ENCODE data around the gene OR52I2.

Gene OR52I2

DNA sequence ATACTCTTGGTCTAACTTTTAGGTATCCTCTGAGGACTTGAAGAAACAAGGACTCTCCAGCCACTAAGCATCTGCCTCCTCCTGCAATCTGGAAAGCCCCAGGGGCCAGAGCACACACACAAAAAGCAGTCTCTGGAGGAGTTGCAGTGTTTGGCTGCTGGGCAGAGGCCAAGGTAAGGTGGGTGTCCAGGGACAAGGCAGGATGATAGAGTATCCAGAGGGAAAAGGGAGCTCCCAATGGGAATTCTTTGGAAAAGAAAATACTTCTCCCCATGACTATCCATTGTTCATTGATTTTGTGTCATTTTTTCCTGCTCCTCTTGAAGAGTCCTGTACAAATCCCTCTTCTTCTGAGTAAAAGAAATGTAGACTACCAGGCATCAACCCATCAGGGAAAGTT is at the start of gene OR52I2:
Gene OR52I2 (plus strand): TSS at position 301 of the 400 bp plus-strand sequence.
- DNase-seq (ENCODE audit: low read depth in 2 of 2) = no peak

DNA sequence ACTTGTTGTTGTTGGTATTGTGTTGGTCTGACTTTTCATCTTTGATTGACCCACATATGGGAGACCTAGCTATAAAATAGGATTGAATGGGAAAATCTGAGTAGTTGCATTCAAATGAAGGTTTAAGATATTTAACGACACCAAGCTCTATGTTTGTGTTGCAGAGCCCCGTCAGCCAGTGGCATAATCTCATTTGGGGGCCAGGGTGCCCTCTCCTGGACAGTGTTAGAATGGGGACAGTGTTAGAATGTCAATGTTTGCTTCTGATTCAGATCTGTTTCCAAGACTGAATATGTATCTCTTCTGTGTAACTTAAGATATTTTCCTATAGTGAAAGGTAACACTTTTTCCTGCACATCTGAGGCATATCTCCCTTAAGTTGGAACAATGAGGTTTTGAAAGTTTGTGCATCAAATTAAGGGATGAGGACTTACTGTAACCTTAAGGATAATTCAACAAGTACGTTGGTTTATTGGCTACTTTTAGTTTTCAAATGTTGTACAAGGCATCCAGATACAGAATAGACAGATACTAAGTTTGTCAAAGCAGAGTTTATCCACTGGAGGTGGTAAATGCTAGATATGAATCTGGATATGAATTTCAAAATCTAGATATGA is 41.8 kb upstream of the OR52I2 start:
- DNase-seq (ENCODE audit: low read depth in 2 of 2) = peak; percentile 28 to 47

DNA sequence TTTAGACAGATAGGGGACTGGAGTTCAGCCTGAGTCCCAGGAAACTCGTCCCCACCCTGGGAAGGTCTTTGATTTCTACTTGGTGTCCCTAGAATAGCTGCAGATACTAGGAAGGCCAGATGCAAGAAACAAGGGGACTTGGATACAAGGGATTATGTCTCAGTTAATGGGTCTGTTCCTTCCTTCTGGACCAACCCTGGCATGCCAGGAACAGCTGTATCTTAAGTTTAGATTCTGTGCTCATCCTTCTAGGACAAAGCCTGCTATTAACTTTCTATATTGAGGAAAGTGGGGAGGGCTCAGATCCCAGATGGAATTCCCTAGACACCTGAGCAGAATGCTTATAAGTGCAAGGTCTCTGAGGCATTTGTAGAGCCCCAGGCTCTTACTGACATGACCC is 40.5 kb upstream of the OR52I2 start:
- no peak for DNase-seq (ENCODE audit: low read depth in 2 of 2)

DNA sequence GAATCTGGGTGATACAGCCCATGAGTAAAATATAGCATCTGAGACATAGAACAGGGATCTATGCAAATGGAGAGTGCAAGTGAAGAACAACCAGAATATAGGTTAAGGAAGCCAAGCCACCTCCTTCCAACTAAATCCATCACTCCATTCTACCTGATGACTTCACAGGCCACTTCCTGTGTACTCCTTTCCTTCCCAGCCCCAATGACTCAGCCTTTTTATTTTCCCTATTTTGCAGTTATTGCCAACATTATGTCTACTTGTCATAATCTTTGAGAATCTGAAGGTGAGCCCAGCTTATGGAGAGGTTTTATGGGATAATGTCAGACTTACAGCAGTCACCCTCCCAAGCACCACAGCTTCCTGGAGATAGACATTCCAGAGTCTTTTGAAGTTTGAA is 38.0 kb upstream of the OR52I2 start:
- DNase-seq (ENCODE audit: low read depth in 2 of 2) = no peak

DNA sequence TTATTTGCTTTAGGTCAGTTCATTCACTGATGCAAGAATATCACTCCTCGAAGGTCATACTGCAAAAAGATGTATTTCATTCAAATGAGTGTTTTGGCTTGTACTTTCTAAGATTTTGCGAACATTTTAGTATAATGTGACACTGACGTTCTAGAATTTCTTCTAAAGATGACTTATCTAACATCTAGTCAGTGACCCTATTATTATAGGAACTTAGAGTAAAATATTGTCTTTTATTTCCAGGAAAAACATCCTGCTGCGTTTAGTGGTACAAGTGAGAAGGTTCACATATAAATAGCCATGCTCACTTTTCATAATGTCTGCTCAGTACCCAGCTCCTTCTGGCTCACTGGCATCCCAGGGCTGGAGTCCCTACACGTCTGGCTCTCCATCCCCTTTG is 36.7 kb upstream of the OR52I2 start, which contains the start of gene OR52M1:
Gene OR52M1 (plus strand): TSS at position 301 of the 400 bp plus-strand sequence. CDS start 0 bp downstream, at position 301.
- DNase-seq (ENCODE audit: low read depth in 2 of 2) = no peak

DNA sequence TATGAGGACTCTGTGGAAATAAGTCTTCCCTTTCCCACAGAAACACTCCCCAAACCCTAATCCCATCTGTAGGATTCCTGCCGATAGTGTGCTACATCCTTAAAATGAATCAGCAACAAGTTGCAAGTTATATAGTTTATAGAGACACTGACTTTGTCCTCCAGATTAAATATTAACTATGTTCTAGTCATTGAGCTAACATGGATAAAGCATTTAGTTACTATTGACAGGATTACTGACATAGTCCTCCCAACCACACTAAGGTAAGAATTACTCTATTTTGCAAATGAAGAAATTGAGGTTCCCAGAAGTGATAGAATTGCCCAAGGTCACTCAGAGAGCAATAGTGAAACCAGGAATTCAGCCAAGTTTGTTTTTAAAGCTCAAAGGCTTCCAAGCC is 34.7 kb upstream of the OR52I2 start:
- no peak for DNase-seq (ENCODE audit: low read depth in 2 of 2)

DNA sequence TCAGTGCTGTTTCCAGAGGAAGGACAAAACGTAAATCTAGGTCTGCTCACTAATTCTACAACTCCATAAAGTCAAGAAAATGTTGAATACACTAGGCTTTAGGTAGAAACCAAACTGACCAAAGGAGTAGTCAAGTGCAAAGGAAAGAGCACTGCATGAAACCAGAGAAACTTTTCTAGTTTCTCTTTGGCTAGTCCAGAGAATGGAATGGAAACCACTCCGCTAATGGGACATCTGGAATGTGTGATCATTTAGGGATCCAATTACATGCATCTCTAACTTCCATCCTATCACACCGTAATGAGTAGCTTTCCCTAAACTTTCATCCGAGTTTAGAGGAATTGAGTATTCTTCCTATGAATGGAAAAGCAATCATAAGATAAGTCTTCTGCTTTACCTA is 34.1 kb upstream of the OR52I2 start:
- no peak for DNase-seq (ENCODE audit: low read depth in 2 of 2)

DNA sequence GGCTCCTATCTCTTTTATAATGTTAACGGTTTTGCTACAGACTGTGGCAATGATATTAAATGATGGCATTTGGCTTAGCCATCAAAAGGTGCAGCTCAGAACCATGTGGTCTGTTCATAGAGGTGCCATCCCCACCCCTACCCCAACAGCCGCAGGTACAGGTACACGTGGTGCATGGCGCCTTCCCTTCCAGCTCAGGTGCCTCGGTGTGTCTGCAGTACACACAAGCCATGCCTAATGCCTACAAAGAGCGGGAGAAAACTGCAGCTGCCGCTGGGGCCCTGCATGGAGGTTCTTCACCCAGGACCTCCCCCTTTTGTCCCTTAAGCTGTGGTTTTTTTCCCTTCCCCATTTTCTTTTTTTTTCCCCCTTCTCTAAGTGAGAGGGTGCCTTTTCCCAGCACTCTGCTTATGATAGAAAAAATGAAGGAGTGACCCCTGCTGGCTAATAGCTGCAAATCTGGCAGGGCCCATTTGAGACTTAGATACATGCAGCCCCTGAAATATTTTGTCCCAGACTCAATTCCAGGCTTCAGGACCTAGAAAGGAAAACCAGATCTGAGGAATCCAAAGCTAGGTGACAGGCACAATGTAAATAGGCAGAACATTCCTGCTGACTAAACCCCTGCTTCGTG is 30.1 kb upstream of the OR52I2 start:
- DNase-seq (ENCODE audit: low read depth in 2 of 2) = no peak

DNA sequence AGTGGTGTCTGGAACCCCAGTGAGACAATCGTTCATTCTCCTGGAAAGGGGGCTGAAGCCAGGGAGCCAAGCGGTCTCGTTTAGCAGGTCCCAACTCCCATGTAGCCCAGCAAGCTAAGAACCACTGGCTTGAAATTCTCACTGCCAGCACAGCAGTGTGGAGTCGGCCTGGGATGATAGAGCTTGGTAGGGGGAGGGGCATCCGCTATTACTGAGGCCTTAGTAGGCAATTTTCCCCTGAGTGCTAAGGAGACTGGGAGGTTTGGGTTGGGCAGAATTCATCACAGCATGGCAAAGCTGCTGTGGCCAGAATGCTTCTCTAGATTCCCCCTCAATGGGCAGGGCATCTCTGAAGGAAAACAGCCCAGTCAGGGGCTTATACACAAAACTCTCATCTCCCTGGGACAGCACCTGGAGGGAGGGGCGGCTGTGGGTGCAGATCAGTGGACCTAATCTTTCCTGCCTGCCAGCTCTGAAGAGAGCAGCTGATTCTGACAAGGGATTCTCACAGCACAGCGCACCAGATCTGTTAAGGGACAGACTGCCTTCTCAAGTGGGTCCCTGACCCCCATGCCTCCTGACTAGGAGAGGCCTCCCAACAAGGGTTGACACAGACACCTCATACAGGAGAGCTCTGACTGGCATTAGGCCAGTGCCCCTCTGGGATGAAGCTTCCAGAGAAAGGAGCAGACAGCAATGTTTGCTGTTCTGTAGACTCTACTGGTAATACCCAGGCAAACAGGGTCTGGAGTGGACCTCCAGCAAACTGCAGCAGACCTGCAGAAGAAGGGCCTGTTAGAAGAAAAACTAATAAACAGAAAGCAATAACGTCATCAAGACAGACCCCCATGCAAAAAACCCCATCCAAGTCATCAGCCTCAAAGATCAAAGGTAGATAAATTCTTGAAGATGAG is 21.8 kb upstream of the OR52I2 start:
- no peak for DNase-seq (ENCODE audit: low read depth in 2 of 2)

DNA sequence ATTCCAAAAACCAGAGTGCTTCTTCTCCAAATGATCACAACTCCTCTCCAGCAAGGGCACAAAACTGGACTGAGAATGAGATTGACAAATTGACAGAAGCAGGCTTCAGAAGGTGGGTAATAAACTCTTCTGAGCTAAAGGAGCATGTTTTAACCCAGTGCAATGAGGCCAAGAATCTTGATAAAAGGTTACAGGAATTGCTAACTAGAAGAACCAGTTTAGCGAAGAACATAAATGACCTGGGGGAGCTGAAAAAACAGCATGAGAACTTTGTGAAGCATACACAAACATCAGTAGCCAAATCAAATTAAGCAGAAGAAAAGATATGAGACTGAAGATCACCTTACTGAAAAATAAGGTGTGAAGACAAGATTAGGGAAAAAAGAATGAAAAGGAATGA is 21.1 kb upstream of the OR52I2 start:
- no peak for DNase-seq (ENCODE audit: low read depth in 2 of 2)

DNA sequence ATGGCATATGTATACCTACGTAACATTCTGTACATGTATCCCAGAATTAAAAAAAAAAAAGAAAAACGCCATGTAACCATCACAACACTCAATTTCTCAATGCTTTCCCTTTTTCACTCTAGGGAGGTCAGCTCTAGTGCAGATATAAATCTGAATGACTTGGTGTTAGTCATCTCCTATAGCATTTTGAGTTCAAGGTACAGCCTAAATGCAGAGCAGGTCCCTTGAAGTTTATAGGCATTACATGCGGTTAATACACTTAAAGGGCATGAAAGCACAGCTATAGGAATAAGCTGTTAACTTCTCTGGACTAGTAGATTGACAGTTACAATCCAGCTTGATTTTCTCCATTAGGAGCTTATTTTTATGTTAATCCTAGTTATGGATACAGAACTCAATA is 16.2 kb upstream of the OR52I2 start:
- no peak for DNase-seq (ENCODE audit: low read depth in 2 of 2)

DNA sequence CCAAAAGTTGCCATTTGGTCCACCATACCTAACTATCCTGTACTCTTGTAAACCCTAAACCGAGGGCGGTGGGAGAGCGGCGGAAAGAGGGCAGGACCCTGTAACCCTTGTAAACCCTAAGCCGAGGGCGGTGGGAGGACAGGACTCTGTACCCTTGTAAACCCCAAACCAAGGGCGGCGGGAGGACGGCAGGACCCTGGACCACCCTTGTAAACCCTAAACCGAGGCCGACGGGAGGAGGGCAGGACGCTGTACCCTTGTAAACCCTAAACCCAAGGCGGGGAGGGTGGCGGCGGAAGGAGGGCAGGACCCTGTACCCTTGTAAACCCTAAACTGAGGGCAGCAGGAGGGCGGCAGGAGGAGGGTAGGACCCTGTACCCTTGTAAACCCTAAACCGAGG is 12.5 kb upstream of the OR52I2 start:
- DNase-seq (ENCODE audit: low read depth in 2 of 2) = no peak

DNA sequence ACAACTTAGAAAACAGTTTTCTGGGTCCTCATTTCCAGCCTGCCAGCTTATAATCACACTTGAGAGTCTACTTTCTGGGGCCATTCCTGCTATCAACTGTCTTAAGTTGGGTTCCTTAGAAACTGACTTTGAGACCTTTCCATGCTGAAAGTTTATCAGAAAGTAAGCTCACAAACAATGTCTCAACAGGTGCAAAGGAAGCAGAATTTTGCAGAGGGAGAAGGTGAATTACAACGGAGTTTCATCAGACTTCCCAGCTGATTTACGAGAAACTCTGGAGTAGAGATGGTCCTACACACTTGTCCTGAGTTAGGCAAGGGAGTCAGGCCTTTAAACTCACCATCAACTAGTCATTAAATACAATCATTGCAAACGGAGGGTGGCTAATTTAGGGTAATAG is 4.7 kb upstream of the OR52I2 start:
- no peak for DNase-seq (ENCODE audit: low read depth in 2 of 2)

DNA sequence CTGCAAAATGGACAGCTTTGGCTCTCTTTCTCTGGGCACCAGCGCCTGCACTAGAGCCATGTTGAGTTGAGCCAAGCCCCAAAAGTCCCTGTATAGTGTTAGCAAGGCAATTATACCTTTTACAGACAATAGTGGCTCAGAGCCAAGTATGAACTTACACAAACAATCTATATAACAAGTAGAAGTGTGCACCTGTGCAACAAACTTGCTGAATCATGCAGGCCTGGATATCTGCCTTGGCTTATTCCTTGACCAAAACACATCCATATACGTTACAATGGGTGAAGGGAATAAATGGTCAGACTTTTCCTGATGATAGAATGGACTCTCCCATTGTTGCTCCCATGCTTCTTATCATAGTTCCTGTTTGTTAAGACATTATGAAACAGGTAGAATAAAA is 3.8 kb upstream of the OR52I2 start:
- DNase-seq (ENCODE audit: low read depth in 2 of 2) = no peak

DNA sequence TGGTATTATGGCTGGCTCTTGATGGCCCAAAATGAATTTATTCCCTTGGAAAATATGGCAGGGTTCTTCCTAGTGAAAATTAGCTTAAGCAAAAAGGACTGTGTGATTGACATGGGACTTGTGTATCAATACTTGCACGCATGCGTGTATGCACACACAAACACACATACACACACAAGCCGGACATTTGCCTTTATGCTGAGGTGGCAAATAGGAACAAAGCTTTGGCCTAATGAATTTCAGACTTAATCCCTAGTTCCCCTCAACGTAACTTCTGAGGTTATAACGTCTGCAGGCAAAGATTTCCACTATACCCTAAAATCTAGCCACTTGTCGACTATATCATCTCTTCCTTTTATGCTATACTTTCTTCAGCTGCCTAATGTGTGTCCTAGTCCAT is 2.9 kb upstream of the OR52I2 start:
- no peak for DNase-seq (ENCODE audit: low read depth in 2 of 2)

DNA sequence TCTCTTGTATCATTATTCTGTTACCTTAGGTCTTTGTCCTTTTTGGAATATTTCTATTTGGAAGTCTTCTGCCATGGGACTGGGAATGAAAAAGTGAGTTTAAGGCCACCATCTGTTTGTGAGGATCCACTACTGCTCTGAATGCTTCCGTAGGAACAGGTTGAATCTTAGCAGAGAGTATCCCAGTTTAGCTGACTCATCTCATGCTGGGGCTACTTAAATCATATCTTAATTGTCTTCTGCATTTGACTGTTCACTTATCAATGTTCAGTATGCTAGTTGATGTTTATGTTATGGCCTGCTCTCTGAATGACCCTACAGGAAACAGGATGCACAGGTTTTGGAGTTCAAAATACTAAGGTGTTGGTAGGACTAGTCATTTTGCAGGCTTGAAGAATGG is 1.4 kb upstream of the OR52I2 start:
- DNase-seq (ENCODE audit: low read depth in 2 of 2) = no peak

DNA sequence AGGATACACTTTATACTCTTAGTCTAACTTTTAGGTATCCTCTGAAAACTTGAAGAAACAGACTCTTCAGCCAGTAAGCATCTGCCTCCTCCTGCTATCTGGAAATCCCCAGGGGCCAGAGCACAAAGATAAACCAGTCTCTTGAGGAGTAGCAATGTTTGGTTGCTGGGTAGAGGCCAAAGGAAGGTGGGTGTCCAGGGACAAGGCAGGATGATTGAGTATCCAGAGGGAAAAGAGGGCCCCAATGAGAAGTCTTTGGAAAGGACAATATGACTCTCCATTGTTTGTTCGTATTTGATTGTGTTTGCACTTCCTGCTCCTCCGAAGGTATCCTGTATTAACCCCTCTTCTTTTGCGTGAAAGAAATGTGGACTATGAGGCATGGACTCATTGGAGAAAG is 7.5 kb downstream of the OR52I2 start:
- DNase-seq (ENCODE audit: low read depth in 2 of 2) = no peak

DNA sequence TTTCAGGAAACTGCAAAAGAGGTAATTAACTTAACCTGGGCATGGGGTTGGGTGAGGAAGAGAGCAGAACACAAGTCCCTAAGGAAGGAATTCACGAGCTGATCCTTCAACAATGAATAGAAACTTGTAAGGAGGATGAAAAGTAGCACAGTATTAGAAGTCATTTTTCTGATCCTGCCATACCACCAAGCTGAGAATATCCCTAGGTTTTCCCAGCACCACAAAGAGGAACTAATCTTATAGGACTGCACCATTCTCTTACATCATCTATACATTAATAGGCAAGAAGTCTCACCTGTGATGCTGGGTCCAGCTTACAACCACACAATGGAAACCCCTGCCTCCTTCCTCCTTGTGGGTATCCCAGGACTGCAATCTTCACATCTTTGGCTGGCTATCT is 12.2 kb downstream of the OR52I2 start, which contains the start of gene OR52I1:
Gene OR52I1 (plus strand): TSS at position 301 of the 400 bp plus-strand sequence. CDS start 0 bp downstream, at position 301.
- no peak for DNase-seq (ENCODE audit: low read depth in 2 of 2)

DNA sequence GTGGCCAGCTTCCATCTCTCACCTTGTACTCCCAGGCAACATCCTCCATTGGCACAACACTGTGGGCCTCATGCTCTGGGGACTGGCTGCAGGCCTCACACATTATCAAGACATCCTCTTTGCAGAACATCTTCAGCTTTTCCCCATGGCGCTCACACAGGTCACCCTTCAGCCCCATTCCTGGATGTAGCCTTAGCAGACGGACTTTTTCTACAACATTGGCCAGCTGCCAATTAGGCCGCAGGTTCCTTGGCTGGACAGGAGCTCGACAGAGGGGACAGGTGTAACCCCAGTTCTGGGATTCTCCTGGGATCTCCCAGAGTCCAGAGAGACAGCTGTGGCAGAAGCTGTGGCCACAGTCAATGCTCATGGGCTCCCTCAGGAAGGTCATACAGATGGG is 23.5 kb downstream of the OR52I2 start:
- no peak for DNase-seq (ENCODE audit: low read depth in 2 of 2)

DNA sequence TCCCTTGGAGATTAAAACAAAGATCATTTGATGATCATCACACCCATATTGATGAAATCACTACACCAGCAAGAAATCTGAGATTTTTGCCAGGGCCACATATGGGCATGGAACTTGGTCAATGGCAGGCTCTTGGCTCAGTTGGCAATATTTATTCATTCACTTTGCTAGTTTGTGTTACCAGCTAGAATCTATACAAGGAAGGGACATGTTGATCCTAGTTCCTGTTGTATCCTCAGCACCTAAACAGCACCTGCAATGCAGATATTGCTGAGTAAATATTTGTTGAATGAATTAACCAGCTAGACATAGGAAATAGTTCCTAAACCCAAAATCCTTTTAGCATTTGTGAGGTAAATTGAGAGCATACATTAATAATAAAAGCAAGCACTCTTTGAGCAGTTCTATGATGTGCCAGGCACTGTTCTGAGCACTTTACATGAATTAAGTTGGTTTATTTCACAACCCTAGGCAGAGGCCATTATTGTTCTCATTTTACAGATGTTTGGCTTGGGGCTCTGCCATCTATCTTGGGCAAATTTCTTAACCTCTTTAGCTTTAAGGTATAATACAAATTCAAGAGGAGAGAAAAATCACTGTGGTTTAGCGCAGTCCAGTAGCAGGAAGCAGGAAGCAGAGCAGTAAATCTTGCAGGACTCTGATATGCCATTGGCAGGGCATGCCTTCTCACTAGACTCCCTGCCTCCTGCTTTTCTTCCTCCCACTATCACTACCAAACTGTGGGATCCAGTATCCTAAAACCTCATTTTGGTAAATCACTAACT is 24.9 kb downstream of the OR52I2 start:
- no peak for DNase-seq (ENCODE audit: low read depth in 2 of 2)

DNA sequence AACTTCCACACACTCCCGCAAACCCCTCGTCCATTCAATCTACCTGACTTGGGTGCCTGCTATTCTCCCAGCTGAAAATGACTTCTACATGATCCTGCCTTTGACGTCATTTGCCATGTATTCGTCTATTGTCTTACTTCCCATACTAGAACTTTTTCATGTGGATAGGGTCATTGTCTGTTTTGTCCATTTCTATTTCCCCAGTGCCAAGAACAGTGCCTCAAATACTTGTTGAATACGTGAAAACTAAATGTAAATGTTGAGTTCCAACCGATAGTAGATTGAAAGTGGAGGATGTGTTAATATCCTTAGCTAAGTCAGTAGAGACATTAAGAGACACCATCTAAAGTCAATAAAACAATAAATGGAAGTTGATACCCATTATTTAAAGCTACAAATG is 25.6 kb downstream of the OR52I2 start:
- no peak for DNase-seq (ENCODE audit: low read depth in 2 of 2)
